ENCODE results near the gene CASKIN2. TPM values are rescaled to one million over a fixed set of nuclear protein-coding genes. Genes with fewer than 3 reads are reported as not detected.
"Not testable (repeated sequence)": the region's sequence is repeated elsewhere in the genome, so short reads cannot be mapped to it uniquely, and the experiment has no call there.

CASKIN2 gene
- polyA plus RNA-seq, 6 donors from 2014 or later, result 0.29 TPM; not detected in 5

DNA sequence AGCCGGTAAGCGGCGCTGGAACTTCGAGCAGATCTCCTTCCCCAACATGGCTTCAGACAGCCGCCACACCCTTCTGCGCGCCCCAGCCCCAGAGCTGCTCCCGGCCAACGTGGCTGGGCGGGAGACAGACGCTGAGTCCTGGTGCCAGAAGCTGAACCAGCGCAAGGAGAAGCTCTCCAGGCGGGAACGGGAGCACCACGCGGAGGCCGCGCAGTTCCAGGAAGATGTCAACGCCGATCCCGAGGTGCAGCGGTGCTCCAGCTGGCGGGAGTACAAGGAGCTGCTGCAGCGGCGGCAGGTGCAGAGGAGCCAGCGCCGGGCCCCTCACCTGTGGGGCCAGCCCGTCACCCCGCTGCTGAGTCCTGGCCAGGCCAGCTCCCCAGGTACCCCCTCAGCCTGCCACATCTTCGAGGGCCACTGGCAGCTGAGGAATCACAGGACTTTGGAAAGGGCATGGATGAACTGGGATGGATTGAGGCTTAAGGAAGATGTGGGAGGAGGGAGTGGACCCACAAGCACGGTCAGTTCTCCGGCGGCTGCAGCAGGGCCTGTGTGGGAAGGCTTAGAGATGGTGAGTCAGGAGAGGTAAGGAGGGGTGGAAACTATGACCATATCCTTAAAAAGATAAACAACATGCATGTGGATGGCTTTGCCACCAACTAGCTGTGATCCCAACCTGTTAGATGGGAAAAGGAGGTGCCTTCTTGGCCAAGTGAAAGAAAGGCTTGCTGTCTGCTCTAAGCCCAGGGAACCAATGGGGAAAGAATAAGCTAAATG is 6.8 kb upstream of the CASKIN2 start:
- ATAC-seq (ENCODE audit: low read depth in 2 of 2), result no peak
- Mint-ChIP-seq H3K4me1 (peaks cover 19 to 32% (median 29%) of the 10 kb centered on the region in 3 donors), H3K27ac (peak overlapping the region in 1 of 6 donors; percentile 30)

GRCh38 chr17:75521290-75521689 is 6.0 kb upstream of the CASKIN2 start:
- H3K4me3 Mint-ChIP-seq, result no peak overlapping the region

More for the DNA sequence above, 6.8 kb upstream of the CASKIN2 start:
- Mint-ChIP-seq H3K27me3 (no peaks in the 10 kb centered on the region), H3K4me3 (peak overlapping the region in 4 of 8 donors; percentile 12 to 82 (median 58)), H3K9me3 (no peaks in the 10 kb centered on the region), H3K36me3 (no peaks in the 10 kb centered on the region)
- no peak for DNase-seq

DNA sequence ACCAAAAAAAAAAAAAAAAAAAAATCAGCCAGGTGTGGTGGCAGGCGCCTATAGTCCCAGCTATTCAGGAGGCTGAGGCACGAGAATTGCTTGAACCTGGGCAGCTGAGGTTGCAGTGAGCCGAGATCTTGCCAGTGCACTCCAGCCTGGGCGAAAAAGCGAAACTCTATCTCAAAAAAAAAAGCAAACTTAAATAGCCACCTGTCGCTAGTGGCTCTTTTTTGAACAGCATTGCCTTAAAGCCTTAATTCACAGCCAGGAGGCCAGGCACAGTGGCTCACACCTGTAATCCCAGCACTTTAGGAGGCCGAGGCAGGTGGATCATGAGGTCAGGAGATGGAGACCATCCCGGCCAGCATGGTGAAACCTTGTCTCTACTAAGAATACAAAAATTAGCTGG is 5.1 kb upstream of the CASKIN2 start:
- DNase-seq; H3K27me3 Mint-ChIP-seq; H3K9me3 Mint-ChIP-seq; H3K36me3 Mint-ChIP-seq; ATAC-seq (ENCODE audit: low read depth in 2 of 2); H3K4me3 Mint-ChIP-seq; H3K27ac Mint-ChIP-seq: not testable (repeated sequence)
- H3K4me1 Mint-ChIP-seq, result peaks cover 15 to 27% (median 25%) of the 10 kb centered on the region in 3 donors

More at GRCh38 chr17:75521290-75521689, 6.0 kb upstream of the CASKIN2 start:
- Mint-ChIP-seq H3K4me1 (peaks cover 17 to 30% (median 26%) of the 10 kb centered on the region in 3 donors), H3K36me3 (no peaks in the 10 kb centered on the region), H3K9me3 (no peaks in the 10 kb centered on the region), H3K27ac (no peak overlapping the region), H3K27me3 (no peaks in the 10 kb centered on the region)
- ATAC-seq (ENCODE audit: low read depth in 2 of 2) (no peak), DNase-seq (no peak)

DNA sequence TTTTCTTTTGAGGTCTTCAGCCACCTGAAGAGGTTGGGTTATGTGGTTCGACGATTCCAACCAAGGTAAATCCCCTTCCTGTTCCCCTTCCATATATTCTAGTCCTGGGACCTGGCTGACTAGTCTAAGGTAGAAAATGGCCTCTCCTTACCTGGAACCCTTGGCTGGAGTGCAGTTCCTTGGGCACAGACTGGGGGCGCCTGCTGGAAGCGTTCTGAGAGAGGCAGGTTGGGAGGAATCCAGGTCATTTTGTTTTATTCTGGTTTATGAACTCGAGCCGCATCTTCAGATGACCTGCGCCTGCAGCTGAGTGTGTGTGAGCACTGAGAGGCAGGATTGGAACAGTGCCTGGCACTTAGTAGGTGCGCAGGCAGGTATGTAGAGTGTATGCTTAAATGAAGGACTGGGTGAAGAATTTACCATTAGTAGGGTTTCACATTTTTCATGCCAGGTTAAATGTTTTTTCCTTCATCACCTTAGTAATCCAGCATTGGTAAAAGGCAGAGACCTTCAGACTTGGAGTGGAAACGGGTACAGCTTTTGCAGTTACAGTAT is 3.7 kb upstream of the CASKIN2 start:
- Mint-ChIP-seq H3K36me3 (no peaks in the 10 kb centered on the region), H3K9me3 (no peaks in the 10 kb centered on the region), H3K4me1 (peaks cover 15 to 21% (median 21%) of the 10 kb centered on the region in 3 donors), H3K27ac (peak overlapping the region in 1 of 6 donors; percentile 64), H3K27me3 (no peaks in the 10 kb centered on the region), H3K4me3 (peak overlapping the region in 2 of 8 donors; percentile 19 to 85)
- ATAC-seq (ENCODE audit: low read depth in 2 of 2), result no peak
- DNase-seq, result no peak

GRCh38 chr17:75518201-75518600 is 2.9 kb upstream of the CASKIN2 start:
- Mint-ChIP-seq H3K36me3 (no peaks in the 10 kb centered on the region), H3K9me3 (no peaks in the 10 kb centered on the region), H3K4me3 (peak overlapping the region; percentile 68 to 91 (median 84)), H3K27me3 (no peaks in the 10 kb centered on the region), H3K27ac (peak overlapping the region in 5 of 6 donors; percentile 52 to 90 (median 86)), H3K4me1 (peaks cover 15 to 21% (median 21%) of the 10 kb centered on the region in 3 donors)
- DNase-seq (peak; percentile 61), ATAC-seq (ENCODE audit: low read depth in 2 of 2) (peak; percentile 32 to 41)

GRCh38 chr17:75517297-75517865 is 2.0 kb upstream of the CASKIN2 start:
- no peak for ATAC-seq (ENCODE audit: low read depth in 2 of 2)
- Mint-ChIP-seq H3K36me3 (no peaks in the 10 kb centered on the region), H3K4me1 (peaks cover 15 to 21% (median 21%) of the 10 kb centered on the region in 3 donors), H3K4me3 (peak overlapping the region; percentile 68 to 91 (median 84)), H3K27ac (peak overlapping the region in 4 of 6 donors; percentile 3 to 81 (median 28)), H3K9me3 (no peaks in the 10 kb centered on the region), H3K27me3 (no peaks in the 10 kb centered on the region)
- DNase-seq, result no peak

DNA sequence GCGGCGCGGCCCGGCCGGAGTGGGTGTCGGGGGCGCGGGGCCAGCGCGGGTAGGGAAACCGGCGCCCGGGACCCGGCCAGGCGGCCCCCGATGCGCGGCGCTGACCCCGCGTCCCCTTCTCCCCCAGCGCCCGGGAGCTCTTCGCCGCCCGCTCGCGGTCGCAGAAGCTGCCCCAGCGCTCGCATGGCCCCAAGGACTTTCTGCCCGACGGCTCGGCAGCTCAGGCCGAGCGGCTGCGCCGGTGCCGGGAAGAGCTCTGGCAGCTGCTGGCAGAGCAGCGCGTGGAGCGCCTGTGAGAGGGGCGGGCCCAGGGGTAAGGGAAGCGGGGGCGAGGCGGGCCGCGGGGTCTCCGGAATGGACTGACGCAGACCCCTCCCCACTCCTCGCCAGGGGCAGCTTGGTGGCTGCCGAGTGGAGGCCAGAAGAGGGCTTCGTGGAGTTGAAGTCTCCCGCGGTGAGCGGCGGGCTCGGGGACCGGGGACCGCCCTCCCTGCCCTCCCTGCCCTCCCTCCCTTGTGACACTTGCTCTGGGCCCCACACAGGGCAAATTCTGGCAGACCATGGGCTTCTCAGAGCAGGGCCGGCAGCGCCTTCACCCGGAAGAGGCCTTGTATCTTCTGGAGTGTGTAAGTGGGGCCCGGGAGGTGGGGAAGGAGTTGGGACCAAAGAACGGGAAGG is 1.4 kb upstream of the CASKIN2 start:
- Mint-ChIP-seq H3K4me3 (peak overlapping the region; percentile 68 to 91 (median 84)), H3K27me3 (no peaks in the 10 kb centered on the region), H3K4me1 (peaks cover 15 to 21% (median 21%) of the 10 kb centered on the region in 3 donors), H3K9me3 (no peaks in the 10 kb centered on the region), H3K27ac (peak overlapping the region in 1 of 6 donors; percentile 24), H3K36me3 (no peaks in the 10 kb centered on the region)
- ATAC-seq (ENCODE audit: low read depth in 2 of 2) (peak; percentile 4 to 8), DNase-seq (peak; percentile 25)

- peak within 1 kb of the TSS in 3 of 6 donors; percentile 24 to 79 (median 44) for H3K27ac Mint-ChIP-seq
- no peaks in the 10 kb centered on the region for H3K27me3 Mint-ChIP-seq
Observed at GRCh38 chr17:75516255-75516618, 900 bp upstream of the CASKIN2 start, which contains the start of gene TSEN54. Gene TSEN54, plus strand, starts transcription at chr17:75516528. Its CDS starts 33 bp downstream, at chr17:75516561.

DNA sequence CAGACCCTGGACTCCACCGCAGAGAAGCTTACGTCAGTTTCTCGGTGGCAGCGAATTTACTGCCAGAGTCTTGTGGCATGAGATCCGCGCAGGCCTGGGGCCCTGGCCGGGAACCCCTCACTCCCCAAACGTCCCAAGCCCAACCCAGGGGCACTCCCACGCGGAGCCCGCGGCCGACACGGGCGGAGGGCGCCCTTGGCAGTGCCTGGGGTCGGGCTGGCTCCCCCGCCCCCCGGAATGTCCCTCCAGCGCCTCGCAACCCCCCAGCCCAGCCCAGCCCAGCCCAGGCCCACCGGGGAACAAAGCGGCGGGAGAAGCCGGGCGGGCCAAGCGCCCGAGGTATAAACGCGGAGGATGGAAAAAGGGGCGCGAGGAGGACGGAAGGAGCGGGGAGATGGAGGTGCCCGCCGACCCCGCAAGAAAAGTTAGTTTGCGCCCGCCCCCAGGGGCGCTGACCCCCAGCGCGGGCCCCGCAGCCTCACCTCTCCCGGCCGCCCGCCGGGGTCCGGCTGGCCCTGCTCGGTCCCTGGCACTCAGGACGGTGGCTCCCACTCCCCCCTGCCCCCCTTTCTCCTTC is 330 bp downstream of the CASKIN2 start:
- no peak overlapping the region for H3K27ac Mint-ChIP-seq
- no peak for DNase-seq
- H3K36me3 Mint-ChIP-seq, result no peaks in the 10 kb centered on the region
- no peaks in the 10 kb centered on the region for H3K27me3 Mint-ChIP-seq
- no peak for ATAC-seq (ENCODE audit: low read depth in 2 of 2)
- no peaks in the 10 kb centered on the region for H3K9me3 Mint-ChIP-seq
- H3K4me1 Mint-ChIP-seq, result peaks cover 15 to 21% (median 21%) of the 10 kb centered on the region in 3 donors
- peak overlapping the region; percentile 52 to 90 (median 64) for H3K4me3 Mint-ChIP-seq

More at GRCh38 chr17:75516255-75516618, 900 bp upstream of the CASKIN2 start, which contains the start of gene TSEN54:
- ATAC-seq (ENCODE audit: low read depth in 2 of 2), result peak; percentile 85 to 86
- peaks cover 15 to 21% (median 21%) of the 10 kb centered on the region in 3 donors for H3K4me1 Mint-ChIP-seq
- peak; percentile 90 for DNase-seq
- no peaks in the 10 kb centered on the region for H3K9me3 Mint-ChIP-seq
- no peaks in the 10 kb centered on the region for H3K36me3 Mint-ChIP-seq
- peak within 1 kb of the TSS; percentile 77 to 91 (median 85) for H3K4me3 Mint-ChIP-seq

GRCh38 chr17:75514299-75514918 is 928 bp downstream of the CASKIN2 start:
- Mint-ChIP-seq H3K27ac (no peak overlapping the region), H3K4me3 (peak overlapping the region; percentile 52 to 81 (median 64))
- ATAC-seq (ENCODE audit: low read depth in 2 of 2), result no peak

DNA sequence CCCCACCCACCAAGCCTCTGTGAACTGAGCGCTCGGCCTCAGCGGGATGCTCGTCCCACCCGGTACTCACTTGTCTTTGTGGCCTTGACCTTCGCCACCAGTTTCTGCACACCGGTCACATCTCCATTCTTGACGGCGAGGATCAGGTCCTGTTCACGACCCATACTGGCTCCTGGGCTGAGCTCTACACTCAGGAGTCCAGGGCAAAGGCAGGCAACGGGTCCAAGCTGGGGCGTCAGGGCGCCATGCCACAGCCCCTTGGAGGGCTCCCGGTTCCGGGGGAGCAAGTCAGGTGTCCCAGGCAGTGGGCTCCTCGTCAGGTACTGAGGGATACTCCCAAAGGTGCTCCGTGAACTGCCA is 1.7 kb downstream of the CASKIN2 start:
- Mint-ChIP-seq H3K9me3 (no peaks in the 10 kb centered on the region), H3K27me3 (no peaks in the 10 kb centered on the region), H3K36me3 (no peaks in the 10 kb centered on the region), H3K4me3 (peak overlapping the region in 6 of 8 donors; percentile 24 to 81 (median 57)), H3K27ac (no peak overlapping the region), H3K4me1 (peaks cover 14 to 19% (median 18%) of the 10 kb centered on the region in 3 donors)
- DNase-seq, result no peak
- no peak for ATAC-seq (ENCODE audit: low read depth in 2 of 2)

More at GRCh38 chr17:75514299-75514918, 928 bp downstream of the CASKIN2 start:
- H3K9me3 Mint-ChIP-seq, result no peaks in the 10 kb centered on the region
- no peak for DNase-seq
- no peaks in the 10 kb centered on the region for H3K36me3 Mint-ChIP-seq
- no peaks in the 10 kb centered on the region for H3K27me3 Mint-ChIP-seq
- H3K4me1 Mint-ChIP-seq, result peaks cover 15 to 21% (median 20%) of the 10 kb centered on the region in 3 donors

GRCh38 chr17:75512926-75513640 is 2.3 kb downstream of the CASKIN2 start:
- Mint-ChIP-seq H3K27ac (no peak overlapping the region), H3K36me3 (no peaks in the 10 kb centered on the region), H3K4me1 (peaks cover 8 to 13% (median 12%) of the 10 kb centered on the region in 3 donors), H3K9me3 (no peaks in the 10 kb centered on the region), H3K4me3 (peak overlapping the region in 5 of 8 donors; percentile 24 to 80 (median 41)), H3K27me3 (no peaks in the 10 kb centered on the region)
- no peak for DNase-seq
- no peak for ATAC-seq (ENCODE audit: low read depth in 2 of 2)

All from naive B cell (primary cell).